Parathyroid adenoma (tissue), 2 donors: ENCODE measurements around the gene DHX58.

Experiments used
- H2AFZ ChIP-seq: fragments of 300-600 bp; sonication (generic); one replicate; pipeline ENCODE4 v1.7.0; 2017; ENCODE audit warnings: antibody characterized with exemption, mild to moderate bottlenecking
- H3K27ac ChIP-seq: fragments of 300-600 bp; sonication (generic); one replicate; pipeline ENCODE4 v1.7.0; 2017
- H3K27me3 ChIP-seq: fragments of 300-600 bp; sonication (generic); one replicate; pipeline ENCODE4 v1.7.0; 2017; ENCODE audit warnings: low read length; ENCODE audit not compliant: control insufficient read depth, insufficient read depth
- H3K36me3 ChIP-seq: fragments of 300-600 bp; sonication (generic); one replicate; pipeline ENCODE4 v1.7.0; 2017; ENCODE audit warnings: low read length; ENCODE audit not compliant: control insufficient read depth, insufficient read depth
- H3K4me1 ChIP-seq: fragments of 300-600 bp; sonication (generic); one replicate; pipeline ENCODE4 v1.7.0; 2017; ENCODE audit warnings: control low read depth
- H3K4me2 ChIP-seq: fragments of 300-600 bp; sonication (generic); one replicate; pipeline ENCODE4 v1.7.0; 2017; ENCODE audit warnings: low read length
- H3K4me3 ChIP-seq: fragments of 300-600 bp; sonication (generic); one replicate; pipeline ENCODE4 v1.7.0; 2017; ENCODE audit warnings: low read depth, low read length
- H3K79me2 ChIP-seq: fragments of 300-600 bp; sonication (generic); one replicate; pipeline ENCODE4 v1.7.0; 2017; ENCODE audit warnings: control low read depth
- H3K9ac ChIP-seq: fragments of 300-600 bp; sonication (generic); one replicate; pipeline ENCODE4 v1.7.0; 2017; ENCODE audit warnings: mild to moderate bottlenecking
- H3K9me3 ChIP-seq: fragments of 300-600 bp; sonication (generic); one replicate; pipeline ENCODE4 v1.7.0; 2017; ENCODE audit warnings: low read length; ENCODE audit not compliant: control insufficient read depth
- CTCF ChIP-seq: fragments of 300-600 bp; sonication (generic); IDR thresholded peaks from one replicate; pipeline ENCODE4 v1.7.0; 2017; ENCODE audit warnings: antibody characterized with exemption, mild to moderate bottlenecking
- donor health status: primary hyperparathyroidism.

Gene DHX58

GRCh38 chr17:42114118-42114517 lies 1.6 kb upstream of the DHX58 start:
- no peaks in the 10 kb centered on the region for H3K79me2 ChIP-seq
- no peak overlapping the region for H3K4me3 ChIP-seq
- peaks cover 15% of the 10 kb centered on the region for H3K4me1 ChIP-seq
- no peak overlapping the region for H3K27ac ChIP-seq
- no peaks in the 10 kb centered on the region for H3K27me3 ChIP-seq
- H3K9me3 ChIP-seq: no peaks in the 10 kb centered on the region
- H2AFZ ChIP-seq: no peak overlapping the region
- no peak for TF ChIP-seq CTCF
- no peak overlapping the region for H3K4me2 ChIP-seq
- H3K36me3 ChIP-seq: no peaks in the 10 kb centered on the region
- no peak overlapping the region for H3K9ac ChIP-seq

- H3K4me2 ChIP-seq: no peak overlapping the region
- no peaks in the 10 kb centered on the region for H3K27me3 ChIP-seq
- H3K4me3 ChIP-seq: peak overlapping the region; percentile 47
- no peak for TF ChIP-seq CTCF
- no peaks in the 10 kb centered on the region for H3K79me2 ChIP-seq
- H3K27ac ChIP-seq: peak overlapping the region; percentile 79
- H3K9me3 ChIP-seq: no peaks in the 10 kb centered on the region
- no peak overlapping the region for H2AFZ ChIP-seq
- H3K9ac ChIP-seq: no peak overlapping the region
- no peaks in the 10 kb centered on the region for H3K36me3 ChIP-seq
- peaks cover 12% of the 10 kb centered on the region for H3K4me1 ChIP-seq
Measured at GRCh38 chr17:42113293-42114069, 967 bp upstream of the DHX58 start.

- peak overlapping the region; percentile 87 for H2AFZ ChIP-seq
- H3K4me3 ChIP-seq: peak overlapping the region; percentile 47
- no peak for TF ChIP-seq CTCF
- no peaks in the 10 kb centered on the region for H3K9me3 ChIP-seq
- H3K27ac ChIP-seq: peak overlapping the region; percentile 79
- H3K4me1 ChIP-seq: peaks cover 12% of the 10 kb centered on the region
- H3K27me3 ChIP-seq: no peaks in the 10 kb centered on the region
- H3K4me2 ChIP-seq: peak overlapping the region; percentile 52
- H3K9ac ChIP-seq: no peak overlapping the region
- no peaks in the 10 kb centered on the region for H3K36me3 ChIP-seq
- H3K79me2 ChIP-seq: no peaks in the 10 kb centered on the region
Measured at GRCh38 chr17:42111871-42112551, 503 bp downstream of the DHX58 start.

- Histone ChIP-seq H3K36me3 (no peaks in the 10 kb centered on the region), H3K79me2 (no peaks in the 10 kb centered on the region), H2AFZ (no peak overlapping the region), H3K4me3 (no peak overlapping the region), H3K4me1 (peaks cover 12% of the 10 kb centered on the region), H3K9me3 (no peaks in the 10 kb centered on the region), H3K27ac (no peak overlapping the region), H3K27me3 (no peaks in the 10 kb centered on the region), H3K9ac (no peak overlapping the region), H3K4me2 (no peak overlapping the region)
- TF ChIP-seq CTCF: no peak
Measured at GRCh38 chr17:42111265-42111636, 1.3 kb downstream of the DHX58 start.
